Measurements from ENCODE around the gene APP. TPM values are rescaled to one million over a fixed set of nuclear protein-coding genes. Genes with fewer than 3 reads are reported as not detected.
A peak's percentile ranks its signal among the peaks of the same experiment; 100 is the strongest.
"Not testable (repeated sequence)": the region's sequence is repeated elsewhere in the genome, so short reads cannot be mapped to it uniquely, and the experiment has no call there.

Gene APP
- total RNA-seq, 1 experiment from 2014 or later = 75.9 TPM

GRCh38 chr21:26164311-26164710, 6.3 kb downstream of the APP start:
- DNase-seq (ENCODE audit: low read depth) = no peak

DNA sequence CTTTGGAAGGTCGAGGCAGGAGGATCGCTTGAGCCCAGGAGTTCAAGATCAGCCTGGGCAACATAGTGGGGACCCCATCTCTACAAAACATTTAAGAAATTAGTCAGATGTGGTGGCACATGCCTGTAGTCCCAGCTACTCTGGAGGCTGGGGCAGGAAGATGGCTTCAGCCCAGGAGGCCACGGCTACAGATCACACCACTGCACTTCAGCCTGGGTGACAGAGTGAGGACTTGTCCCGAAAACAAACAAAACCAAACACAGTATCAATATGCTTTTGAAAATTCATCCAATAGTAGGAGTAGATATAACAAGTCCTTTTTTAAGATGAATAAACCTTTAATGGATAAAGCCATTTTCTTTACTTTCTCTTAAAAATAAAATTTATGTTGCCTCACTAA, 8.5 kb downstream of the APP start:
- DNase-seq (ENCODE audit: low read depth) = no peak

- no peak for DNase-seq (ENCODE audit: low read depth)
These were observed 10.7 kb downstream of the APP start for GRCh38 chr21:26159869-26160268.

- DNase-seq (ENCODE audit: low read depth) = no peak
These were observed 12.8 kb downstream of the APP start for GRCh38 chr21:26157801-26158200.

GRCh38 chr21:26154753-26155152, 15.8 kb downstream of the APP start:
- DNase-seq (ENCODE audit: low read depth) = no peak

- DNase-seq (ENCODE audit: low read depth) = no peak
These were observed 16.8 kb downstream of the APP start for GRCh38 chr21:26153758-26154157.

DNA sequence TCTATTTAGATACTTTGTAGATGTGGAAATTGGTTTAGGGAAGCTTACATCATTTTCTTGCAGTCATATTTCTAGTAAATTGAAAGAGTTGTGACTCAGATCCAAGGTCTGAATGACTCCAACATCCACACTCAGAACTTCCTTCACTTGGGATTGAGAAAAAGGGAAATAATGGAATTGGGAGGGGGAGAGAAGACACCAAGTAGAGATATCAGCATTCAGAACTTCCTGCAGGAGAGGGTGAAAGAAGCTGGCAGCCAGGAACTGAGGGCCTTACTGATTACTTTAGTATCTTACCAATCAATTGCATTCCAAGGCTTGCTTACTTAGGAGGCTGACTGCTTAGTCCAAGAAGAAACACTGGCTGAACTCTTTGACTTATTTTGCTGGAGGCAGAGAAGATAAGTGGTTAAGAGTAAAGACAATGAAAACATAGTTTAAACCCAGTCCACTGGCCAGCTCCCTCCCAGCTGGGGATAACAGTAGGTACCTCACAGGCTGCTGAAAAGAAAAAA, 21.7 kb downstream of the APP start:
- DNase-seq (ENCODE audit: low read depth) = peak; percentile 50

- no peak for DNase-seq (ENCODE audit: low read depth)
These were observed 22.3 kb downstream of the APP start for GRCh38 chr21:26148071-26148839.

- DNase-seq (ENCODE audit: low read depth) = no peak
These were observed 23.0 kb downstream of the APP start for GRCh38 chr21:26147535-26147934.

DNA sequence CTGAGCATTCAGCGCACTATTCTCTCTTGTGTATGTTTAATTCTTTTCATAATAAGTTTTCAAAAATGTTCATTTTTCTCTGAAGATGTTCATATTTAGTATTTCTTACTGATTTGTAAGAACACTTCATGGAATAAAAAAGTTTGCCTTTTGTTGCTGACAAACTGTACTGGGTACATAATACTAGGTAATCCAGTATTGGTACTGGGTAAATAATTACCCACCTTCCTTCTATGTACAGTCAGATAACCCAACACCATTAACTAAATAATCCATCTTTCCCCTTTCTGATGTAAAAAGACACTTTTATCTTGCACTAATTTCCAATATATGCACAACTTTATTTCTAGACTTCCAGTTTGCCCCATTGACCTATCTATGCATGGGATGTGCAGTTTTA, 23.9 kb downstream of the APP start:
- DNase-seq (ENCODE audit: low read depth) = no peak

- no peak for DNase-seq (ENCODE audit: low read depth)
These were observed 26.5 kb downstream of the APP start for GRCh38 chr21:26144031-26144430.

GRCh38 chr21:26142363-26142762, 28.2 kb downstream of the APP start:
- no peak for DNase-seq (ENCODE audit: low read depth)

DNA sequence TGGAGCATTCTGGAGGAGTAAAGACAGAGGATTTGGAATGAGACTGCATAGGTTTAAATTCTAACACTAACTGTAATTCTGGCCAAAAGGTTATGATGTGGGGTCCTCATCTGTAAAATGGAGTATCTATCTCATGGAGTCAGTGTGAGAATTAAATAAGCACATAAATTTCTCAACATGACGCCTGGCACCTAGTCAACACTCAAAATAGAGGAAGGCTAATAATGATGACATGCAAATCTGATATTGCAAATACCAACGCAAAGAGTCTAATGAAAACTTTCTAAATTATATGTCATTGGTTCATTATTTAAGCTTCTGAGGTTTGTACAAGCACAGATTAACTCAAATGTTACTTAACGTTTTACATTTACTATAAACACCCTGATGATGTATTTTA, 29.6 kb downstream of the APP start:
- no peak for DNase-seq (ENCODE audit: low read depth)

GRCh38 chr21:26140164-26140579, 30.4 kb downstream of the APP start:
- peak; percentile 90 for DNase-seq (ENCODE audit: low read depth)

- DNase-seq (ENCODE audit: low read depth) = no peak
These were observed 31.8 kb downstream of the APP start for GRCh38 chr21:26138615-26139257.

DNA sequence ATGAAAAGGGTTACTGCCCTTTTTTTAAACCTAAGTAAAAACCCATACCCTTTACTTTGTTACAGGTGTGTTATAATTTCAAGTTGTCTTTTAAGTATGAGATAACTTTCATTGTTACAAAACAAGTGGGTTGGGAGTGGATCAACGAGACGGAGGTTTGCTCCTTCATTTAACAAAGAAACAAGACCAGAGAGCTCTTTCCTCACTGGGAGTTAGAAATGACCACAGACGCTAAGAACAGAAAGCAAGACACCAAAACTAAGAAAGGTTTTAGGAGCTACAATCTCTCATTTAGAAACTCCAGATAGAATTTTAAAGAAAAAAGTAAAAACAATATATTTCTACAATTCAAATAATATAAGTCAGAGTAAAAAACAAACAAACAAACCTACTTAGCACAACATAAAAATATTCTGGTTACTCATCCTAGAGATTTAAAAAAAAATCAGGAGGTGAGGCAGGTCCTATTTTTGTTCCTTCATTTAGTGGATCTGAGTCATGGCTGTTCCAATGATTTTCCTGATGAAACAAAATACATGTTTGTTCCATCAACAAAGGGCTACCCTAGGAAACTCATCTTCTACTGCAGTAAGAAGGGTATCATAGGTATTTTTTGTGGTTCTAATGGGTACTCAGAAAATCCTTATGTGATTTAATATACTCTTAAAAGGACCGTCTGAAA, 33.0 kb downstream of the APP start:
- no peak for DNase-seq (ENCODE audit: low read depth)

DNA sequence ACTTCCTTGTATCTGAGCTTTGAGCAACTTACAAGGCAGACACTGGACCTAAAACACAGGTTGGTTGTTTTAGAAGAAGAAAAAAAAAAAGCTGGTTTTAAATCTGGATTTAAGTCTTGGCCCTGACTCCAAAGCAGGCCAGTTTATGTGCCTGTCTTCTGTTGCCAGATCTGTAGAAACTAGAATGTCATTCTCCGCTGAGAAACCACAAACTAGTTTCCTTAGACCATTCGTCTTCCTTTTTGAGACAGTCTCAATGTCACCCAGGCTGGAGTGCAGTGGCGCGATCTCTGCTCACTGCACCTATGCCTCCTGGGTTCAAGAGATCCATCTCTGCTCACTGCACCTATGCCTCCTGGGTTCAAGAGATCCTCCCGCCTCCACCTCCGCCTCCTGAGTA, 33.9 kb downstream of the APP start:
- peak; percentile 26 for DNase-seq (ENCODE audit: low read depth)

DNA sequence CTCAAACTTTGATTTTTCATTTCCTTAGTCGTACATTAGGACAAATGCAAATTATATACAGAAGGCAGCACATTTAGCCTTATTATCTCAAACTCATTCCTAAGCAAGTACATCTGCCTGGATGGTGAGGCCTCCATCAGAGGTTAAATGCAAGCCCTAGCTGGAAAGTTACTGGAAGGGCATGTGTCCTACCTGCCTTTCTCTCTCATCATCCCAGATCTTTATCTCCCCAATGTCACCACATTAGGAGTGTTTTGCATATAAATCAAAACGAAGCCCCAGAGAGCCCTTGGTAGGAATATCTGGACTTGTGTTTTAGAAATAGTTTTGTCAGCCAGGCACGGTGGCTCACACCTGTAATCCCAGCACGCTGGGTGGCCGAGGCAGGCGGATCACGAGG, 35.0 kb downstream of the APP start:
- DNase-seq (ENCODE audit: low read depth) = no peak

DNA sequence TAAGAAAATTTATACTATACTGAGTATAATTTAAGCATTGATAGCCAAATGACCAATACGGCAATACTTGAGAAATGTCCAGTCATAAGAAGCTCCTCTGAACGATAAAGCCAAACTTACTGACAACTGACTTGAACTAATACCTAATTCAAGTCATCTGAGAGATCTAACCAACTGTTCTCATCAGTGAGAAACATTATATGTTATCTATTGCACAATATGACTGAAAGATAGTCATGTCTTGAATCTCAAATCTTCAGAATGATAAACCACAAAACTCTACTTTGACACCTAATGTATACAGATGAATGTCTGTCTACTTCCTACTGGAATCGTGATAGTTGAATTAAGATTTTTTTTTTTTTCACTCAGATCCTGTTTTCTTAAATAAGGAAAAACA, 39.0 kb downstream of the APP start:
- no peak for DNase-seq (ENCODE audit: low read depth)

GRCh38 chr21:26131053-26131452, 39.5 kb downstream of the APP start:
- not testable (repeated sequence) for DNase-seq (ENCODE audit: low read depth)

DNA sequence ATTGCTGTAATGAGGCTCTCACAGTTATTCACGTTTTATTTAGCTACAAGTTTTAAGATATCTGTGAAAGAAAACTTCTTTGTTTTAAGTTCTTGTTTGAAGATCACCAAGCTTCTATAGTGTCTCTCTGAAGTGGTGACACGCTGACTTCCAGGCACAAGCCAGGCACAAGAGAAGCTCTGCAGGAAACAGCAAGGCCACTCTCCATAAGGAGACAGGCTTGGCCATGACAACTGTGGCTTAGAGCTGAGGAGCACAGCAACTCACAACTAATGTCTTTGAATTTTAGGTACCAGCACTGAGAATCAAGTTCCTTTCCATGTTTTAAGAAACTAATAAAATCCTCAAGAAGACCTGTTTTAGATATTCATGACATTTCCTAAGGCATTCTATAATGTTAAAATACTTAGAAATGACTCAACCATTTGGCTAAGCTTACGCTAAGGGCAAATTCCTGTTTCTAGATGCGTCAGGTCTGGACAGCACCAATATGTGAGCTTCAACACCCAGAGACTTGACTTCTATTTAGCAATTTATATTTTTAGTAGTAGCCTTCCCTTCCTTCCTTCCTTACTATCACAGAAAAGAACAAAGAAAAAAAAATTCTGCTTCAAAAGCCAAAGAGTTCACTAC, 40.2 kb downstream of the APP start:
- peak; percentile 47 for DNase-seq (ENCODE audit: low read depth)

DNA sequence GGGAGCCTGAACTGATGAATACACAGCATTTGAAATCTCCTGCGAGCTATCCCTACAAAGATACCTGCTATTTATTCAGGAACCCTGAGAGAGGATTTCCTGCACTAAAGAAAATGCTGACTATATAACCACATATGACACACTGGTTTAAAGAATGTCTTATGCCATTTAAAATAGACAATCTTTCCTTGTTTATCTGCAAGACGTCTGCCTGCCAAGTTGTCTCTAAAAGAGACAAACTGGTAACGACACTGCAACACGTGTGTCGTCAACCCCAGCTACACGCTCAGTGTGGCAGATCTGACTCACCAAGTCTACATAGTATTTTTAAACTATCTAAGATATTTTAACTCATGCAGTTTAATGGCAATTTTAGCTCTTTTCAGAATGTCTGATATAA, 42.7 kb downstream of the APP start:
- peak; percentile 60 for DNase-seq (ENCODE audit: low read depth)
